NCI-H2196 (cell line): ENCODE measurements around the gene FMO5.

Source experiments
- DNase-seq: peaks from one replicate; lab custom pipeline; 2025; ENCODE audit not compliant: unreplicated experiment; lab: John Stamatoyannopoulos, UW

The FMO5 gene, protein sequence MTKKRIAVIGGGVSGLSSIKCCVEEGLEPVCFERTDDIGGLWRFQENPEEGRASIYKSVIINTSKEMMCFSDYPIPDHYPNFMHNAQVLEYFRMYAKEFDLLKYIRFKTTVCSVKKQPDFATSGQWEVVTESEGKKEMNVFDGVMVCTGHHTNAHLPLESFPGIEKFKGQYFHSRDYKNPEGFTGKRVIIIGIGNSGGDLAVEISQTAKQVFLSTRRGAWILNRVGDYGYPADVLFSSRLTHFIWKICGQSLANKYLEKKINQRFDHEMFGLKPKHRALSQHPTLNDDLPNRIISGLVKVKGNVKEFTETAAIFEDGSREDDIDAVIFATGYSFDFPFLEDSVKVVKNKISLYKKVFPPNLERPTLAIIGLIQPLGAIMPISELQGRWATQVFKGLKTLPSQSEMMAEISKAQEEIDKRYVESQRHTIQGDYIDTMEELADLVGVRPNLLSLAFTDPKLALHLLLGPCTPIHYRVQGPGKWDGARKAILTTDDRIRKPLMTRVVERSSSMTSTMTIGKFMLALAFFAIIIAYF

DNA sequence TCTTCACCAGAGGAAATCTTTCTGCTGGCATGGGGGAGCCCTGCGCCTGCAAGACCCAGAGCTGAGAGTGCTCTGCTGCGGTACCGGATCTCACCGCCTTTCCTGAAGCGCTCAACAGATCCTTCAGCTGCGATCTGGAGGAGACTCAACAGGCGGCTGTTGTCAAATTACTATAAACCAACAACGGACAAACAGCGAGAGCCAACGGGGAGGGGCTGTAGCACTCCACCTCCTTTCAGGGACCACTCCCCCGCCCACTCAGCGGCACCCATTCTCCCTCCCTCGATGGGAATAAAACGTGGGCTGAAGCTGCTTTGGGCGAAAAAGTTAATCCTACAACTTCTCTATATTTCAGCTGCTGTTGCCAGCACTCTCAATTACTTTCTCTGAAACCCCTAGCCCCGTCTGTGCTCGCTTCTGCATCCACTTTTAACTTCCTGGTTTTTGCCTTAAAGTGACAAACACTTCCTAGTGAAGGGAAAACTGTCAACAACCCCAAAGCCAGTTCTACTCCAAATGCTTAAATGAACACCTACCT is at the start of gene FMO5:
FMO5 (minus strand) TSS at position 147 of the 538 bp plus-strand sequence. CDS start 310 bp downstream, outside the sequence.
- DNase-seq = no peak

DNA sequence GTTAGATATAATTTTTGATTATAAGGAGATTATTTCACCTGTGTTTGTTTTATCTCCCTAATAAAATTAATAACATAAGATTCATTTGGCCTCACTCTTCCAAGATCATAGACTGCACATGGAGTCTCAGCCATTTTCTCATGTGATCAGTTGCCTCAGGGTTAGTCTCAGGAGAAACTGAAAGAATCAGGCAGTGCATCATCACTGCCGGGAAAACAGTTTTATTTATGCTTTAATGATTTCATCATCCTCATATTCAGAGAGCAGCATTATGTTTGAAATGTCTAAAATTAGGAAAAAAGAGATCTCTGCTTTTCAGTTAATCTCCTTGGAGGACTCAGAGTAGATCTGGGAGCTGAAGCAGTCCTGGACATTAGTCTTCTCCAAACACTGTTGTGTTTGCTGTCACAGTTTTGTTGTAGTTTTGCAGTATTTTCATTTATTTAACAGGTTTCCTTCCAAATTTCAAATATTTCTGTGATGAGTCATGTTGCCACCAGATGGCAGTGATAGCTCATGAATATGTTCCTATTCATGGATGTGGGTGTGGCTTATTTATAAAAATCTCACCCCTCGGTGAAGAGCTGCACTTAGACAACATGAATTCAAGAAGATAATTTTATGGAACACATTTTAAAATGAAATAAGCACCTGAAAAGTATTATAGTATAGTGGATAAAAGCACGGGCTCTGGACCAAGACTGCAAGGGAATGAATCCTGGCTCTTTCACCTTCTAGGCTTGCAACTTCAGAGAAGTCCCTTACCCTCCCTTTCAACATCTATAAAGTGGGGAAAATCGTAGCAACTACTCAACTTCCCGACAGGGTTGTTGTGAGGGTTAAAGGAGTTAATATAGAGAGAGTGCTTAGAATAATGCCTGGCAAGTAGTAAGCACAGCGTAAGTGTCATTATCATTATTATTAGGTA is 48.5 kb upstream of the FMO5 start:
- DNase-seq = peak; percentile 58

DNA sequence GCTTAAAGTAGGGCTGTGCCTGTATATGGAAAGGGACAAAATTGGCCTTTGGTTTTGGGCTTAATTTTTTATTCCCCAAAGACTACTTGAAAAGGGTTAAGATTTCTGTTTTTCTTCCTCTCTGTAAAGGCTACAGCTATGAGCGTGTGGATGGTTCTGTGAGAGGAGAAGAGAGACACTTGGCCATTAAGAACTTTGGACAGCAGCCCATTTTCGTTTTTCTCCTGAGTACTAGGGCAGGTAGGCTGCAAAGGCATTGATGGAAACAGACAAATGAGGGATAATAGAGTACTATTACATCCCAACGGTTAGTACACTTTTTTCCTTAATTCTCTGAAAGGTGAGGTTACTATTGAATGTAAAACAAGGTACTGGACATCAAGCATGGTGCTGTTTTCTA is 46.9 kb upstream of the FMO5 start:
- DNase-seq = peak; percentile 9

DNA sequence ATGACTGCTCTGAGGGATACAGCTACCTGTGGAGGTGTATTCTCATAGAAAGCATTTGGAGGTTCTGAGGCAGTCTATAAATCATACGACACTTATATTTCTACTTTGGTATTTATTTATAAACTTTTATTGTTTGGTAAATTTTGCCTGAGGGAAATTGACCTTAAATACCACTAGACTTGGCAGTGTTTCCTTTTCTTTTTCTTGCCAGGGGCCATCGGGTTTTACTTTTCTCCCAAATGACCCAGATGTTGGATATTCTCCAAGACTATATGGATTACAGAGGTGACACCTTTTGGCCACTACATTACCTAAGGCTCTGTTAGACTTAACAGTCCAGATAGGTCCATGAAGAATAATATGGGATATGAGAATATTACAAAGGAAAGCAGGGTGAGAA is 45.6 kb upstream of the FMO5 start:
- DNase-seq = no peak

DNA sequence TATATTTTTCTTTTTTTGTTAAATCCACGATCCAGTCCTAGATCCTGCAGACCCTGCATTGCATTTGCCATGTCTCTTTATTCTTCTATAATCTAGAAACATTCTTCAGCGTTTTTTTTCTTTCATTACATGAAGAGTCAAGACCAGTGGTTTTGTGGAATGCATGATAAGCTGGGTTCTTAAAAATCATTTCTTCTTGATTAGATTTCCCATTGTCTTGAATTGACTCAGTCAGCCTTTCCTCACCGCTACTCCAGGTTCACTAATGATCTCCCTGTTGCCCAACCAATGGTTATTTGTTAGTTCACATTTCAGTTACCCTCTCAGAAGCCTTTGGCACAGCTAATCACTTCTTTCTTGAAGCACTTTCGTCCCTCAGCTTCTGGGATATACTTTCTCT is 42.6 kb upstream of the FMO5 start:
- no peak for DNase-seq

DNA sequence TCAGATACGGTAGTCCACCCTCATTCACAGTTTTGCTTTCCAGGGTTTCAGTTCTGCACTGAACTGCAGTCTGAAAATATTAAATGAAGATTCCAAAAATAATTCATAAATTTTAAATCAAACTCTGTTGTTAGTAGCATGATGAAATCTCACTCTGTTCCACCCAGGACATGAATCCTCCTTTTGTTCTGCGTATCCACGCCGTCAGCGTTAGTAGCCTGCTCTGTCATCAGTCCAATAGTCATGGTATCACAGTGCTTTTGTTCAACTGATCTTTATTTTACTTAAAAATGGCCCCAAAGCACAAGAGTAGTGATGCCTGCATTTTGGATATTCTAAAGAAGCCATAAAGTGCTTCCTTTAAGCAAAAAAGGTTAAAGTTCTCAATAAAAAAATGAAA is 41.2 kb upstream of the FMO5 start:
- no peak for DNase-seq

DNA sequence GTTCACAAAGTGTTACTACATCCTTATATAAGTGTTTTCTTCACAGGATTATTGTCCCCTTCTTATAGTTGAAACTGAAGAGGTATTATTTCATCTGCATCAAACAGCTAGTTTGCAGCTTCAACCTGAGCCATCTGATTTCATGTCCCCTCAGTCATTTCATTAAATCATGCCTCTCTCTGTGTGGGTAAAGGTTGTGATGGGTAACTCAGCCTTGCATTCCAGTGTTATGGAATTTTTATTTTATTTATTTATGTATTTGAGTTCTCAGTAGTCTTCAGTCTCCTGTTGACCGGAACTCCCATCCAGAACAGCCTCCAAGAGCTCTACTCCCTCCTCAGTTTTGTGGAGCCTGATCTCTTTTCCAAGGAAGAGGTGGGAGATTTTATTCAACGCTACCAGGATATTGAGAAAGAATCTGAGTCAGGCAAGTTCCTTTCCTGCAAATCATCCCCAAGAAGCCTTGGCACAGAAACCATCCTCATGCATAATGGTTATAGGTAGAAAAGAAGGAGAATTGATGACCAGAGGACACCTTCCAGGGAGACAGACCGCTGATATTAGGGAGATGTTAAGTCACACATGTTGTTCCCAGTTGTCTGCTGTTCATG is 39.1 kb upstream of the FMO5 start:
- no peak for DNase-seq

DNA sequence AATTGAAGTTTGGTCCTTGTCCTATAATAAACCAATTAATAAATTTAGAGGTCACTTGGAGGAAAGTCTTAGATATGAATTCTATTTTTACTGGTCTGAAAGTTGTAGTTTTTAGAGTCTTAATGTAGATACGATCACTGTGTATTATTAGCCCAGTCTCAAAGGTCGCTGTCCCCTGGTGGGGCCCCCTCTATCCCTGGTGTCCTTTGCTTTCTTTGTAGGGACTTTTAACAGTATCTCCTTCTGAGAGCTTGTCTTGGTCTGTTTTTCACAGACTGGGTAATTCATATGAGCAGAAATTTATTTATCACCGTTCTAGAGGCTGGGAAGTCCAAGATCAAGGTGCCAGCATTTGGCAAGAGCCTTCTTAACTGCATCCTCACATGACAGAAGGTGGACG is 35.8 kb upstream of the FMO5 start:
- no peak for DNase-seq

DNA sequence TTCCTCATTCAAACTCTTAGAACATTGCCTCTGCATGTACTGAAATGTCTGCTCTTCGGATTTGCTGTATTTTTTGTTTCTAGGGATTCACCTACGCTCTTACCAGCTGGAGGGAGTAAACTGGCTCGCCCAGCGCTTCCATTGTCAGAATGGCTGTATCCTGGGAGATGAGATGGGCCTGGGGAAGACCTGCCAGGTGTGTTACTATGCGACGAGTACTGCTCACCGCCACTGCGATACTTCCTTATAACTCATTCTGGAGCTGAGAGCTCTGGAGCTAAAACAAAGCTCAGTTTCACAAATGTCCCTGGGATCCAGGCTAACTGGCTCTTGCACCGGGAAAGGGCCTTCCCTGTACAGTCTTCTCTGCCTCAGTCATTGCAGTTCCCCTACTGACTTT is 27.4 kb upstream of the FMO5 start:
- DNase-seq = no peak

DNA sequence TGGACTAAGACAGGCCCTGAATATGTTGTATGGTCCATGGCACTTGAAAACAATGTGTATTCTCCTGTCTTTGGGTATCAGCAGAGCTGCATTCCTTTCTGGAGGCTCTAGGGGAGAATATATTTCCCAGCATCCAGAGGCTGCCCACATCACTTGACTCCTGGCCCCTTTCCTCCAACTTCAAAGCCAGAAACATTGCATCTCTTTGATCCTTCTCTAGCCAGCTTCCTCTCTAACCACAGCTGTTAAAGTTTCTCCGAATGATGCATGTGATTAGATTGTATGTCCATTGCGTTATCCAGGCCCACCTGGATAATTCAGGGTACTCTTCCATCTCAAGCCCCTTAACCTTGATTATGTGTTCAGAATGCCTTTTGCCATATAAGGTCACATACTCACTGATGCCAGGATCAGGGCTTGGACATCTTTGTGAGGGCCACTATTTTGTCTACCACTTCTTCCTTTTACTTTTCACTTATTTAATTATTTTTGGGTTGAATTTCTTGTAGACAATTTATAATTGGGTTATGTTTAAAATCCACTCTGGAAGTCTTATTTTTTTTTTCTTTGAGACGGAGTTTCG is 22.6 kb upstream of the FMO5 start:
- DNase-seq = no peak

DNA sequence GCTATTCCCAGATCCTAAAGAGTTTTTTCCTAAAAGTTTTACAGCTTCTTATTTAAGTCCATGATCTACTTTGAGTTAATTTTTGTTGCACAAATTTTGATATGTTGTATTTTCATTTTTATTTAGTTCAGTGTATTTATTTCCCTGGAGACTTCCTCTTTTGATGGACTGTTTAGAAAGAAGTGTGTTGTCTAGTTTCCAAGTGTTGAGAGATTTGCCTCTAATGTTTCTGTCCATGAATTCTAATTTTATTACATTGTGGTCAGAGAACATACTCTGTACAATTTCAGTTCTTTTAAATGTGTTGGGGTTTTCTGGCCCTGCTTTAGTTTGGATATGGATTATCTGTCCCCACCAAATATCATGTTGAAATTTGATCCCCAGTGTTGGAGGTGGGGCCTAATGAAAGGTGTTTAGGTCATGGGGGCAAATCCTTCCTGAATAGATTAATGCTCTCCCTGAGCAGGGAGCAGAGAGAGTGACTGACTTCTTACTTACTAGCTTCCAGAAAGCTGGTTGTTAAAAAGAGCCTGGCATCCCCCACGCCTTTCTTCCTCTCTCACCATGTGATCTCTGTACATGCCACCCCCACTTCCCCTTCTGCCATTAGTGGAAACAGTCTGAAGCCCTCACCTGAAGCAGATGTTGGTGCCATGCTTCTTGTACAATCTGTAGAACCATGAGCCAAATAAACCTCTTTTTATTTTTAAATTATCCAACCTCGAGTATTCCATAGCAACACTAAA is 21.9 kb upstream of the FMO5 start:
- DNase-seq = no peak

DNA sequence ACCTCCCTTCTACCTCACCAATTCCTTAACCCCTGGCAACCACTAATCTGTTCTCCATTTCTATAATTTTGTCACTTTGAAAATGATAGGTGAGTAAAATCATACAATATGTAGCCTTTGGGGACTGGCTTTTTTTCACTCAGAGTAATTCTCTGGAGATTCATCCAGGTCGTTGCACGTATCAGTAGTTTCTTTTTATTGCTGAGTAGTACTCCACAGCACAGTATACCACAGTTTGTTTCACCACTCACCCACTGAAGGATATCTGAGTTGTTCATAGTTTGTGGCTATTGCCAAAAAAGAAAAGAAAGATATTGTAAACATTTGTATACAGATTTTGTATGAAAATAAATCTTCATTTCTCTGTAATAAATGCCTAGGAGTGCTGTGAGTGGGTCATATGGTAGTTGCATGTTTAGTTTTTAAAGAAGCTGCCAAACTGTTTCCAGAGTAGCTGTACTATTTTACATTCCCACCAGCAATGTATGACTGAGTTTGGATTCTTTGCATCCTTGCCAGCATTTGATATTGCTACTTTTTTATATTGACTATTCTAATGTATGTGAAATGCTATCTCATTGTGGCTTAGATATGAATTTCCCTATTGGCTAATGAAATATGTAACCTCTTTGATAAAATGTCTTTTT is 21.0 kb upstream of the FMO5 start:
- DNase-seq = no peak

DNA sequence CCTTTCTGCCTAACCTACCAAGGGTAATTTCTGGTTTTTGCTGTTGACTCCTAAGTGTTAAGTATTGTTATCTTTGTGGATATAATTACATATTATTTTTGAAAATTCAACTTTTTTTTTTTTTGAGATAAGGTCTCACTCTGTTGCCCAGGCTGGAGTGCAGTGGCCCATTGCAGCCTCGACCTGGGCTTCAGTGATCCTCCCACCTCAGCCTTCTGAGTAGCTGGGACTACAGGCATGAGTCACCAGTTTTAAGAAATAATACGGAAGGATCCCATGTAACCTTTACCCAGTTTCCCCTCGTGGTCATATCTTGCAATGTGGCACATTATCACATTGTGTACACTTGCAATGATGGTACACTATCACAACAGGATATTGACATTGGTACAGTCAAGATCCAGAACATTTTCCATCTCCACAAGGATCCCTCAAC is 20.5 kb upstream of the FMO5 start:
- no peak for DNase-seq

DNA sequence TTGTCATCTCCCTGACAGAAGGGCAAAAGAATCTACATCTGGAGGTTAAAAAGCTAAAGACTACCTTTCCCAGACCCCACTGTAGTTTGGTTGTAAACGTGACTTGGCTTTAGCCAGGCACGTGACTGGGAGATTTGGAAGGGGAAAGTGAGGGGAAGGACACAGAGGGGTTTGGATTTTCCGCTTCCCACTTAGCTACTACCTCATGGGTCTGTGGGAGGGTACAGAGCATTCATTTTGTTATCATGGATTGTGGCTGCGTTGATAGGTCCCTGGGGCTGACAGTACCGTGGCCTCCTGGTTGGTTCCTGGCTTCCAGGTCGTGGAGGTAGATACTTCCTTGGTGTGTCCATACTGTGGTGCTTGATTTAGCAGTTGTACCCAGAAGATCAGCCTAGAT is 20.0 kb upstream of the FMO5 start:
- DNase-seq = no peak

DNA sequence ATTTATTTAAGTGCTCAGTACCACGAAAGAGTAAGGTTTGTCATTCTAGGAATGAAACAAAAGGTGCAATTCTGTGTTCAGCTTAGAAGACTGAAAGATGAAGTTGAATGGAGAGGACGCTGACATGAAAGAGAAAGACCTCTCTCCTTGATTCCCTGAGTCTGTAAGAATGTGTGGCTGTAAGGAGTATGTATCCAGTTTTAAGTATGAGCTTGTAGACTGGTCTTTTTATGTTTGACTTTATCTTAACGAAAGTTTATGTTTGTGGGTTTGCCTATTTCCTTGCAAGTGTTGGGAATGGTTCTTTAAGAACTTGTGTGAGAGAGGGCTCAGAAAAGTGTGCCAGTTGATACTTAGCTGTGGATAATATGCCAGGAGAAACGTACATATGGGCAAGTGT is 18.7 kb upstream of the FMO5 start:
- no peak for DNase-seq

DNA sequence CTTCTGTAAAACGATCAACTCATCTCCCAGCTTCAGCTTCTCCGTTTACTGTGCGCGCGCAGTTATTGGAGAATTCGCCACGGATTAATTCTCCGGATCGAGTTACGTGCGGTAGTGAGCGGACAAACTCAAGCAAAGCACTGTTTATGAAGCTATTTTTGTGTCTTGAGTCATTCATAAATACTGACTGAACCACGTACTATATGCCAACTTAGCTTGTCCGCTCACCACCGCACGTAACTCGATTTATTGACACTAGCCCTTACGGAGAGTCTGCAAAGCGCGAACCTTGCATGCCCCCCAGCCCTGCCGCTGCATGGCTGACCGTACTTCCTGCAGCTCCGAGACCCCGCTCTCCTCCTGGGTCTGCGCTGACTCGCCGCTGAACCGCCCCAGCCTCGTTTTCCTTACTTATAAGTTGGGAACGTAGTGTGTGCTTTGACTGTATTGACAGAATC is 18.1 kb upstream of the FMO5 start:
- DNase-seq = no peak

DNA sequence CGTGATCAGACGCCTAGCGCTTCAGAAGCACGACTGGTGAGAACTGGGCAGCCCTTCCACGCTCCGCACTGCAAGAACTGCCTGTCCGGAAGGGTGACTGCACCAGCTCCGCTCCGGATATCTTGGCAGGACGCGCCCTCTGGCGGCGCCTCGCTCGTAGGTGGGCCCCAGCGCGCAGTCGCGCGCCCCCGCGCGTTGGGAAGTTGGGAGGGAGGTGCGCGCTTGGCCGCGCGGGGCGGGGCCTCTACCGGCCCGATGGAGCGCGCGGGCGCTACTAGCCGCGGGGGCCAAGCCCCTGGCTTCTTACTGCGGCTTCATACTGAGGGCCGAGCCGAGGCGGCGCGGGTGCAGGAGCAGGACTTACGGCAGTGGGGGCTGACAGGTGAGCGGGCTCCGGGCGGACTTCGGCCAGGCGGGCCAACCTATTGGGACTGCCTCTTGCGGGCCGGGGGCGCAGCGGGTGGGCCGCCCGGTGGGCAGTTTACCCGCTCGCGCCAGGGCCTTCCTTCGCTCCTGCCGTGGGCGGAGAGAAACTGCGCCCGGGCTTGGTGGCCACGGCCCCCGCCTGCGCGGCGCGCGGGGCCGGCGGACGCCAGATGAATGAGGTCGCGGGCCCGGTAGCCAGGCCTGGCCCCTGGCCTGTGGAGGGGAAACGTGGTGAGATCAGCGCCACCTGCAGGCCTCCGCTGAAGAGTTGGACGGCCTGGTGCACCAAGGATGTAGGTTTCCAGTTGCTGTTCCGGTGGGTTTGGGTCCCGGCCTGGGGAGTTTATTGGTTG is 17.5 kb upstream of the FMO5 start, which contains the start of gene CHD1L:
CHD1L (plus strand) TSS at position 236 of the 779 bp plus-strand sequence; CDS start at position 256, 20 bp downstream.
- DNase-seq = peak; percentile 97

DNA sequence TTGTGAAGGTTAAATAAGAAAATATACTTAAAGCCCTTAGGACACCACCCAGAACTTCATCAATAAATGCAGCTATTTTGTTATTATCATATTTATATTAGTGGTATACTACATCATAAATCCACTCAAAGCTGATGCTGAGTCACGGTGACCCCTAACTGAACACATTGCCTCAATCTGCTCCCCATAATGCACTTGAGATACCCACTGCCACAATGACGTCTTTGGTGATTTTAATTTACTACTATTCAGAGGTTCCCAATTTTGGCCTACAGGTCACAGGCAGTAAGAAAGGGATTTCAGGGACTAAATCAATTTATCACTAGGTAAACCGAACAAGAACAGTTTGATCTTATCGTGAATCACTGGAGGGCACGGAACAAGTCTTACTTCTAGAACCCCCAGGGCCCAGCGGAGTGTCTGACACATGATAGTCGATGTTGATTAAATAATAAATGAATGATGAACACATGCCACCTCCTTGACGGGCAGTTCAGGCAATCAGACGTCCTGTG is 16.9 kb upstream of the FMO5 start:
- DNase-seq = no peak
